HL-60 (cell line): ENCODE results near the gene RPUSD1.

ENCODE experiments used
- DNase-seq, 2 experiments: peaks; one replicate each; pipeline ENCODE4 v3.0.0-alpha.2; 2010 to 2020; ENCODE audit warnings: low read depth in 1 of 2, low spot score in 1 of 2
- H3K27ac ChIP-seq: fragments of 250-450 bp; sonication (Bioruptor Pico); replicated peaks from 2 replicates; pipeline ENCODE4 v1.5.1; 2020; ENCODE audit warnings: mild to moderate bottlenecking, moderate library complexity
- H3K27me3 ChIP-seq: fragments of 250-450 bp; sonication (Bioruptor Pico); 2 replicates; pipeline ENCODE4 v1.5.1; 2021; ENCODE audit warnings: mild to moderate bottlenecking, moderate library complexity; ENCODE audit not compliant: insufficient read depth, poor library complexity, severe bottlenecking
- H3K4me3 ChIP-seq: replicated peaks from 2 replicates; pipeline ENCODE4 v1.5.1; 2011; ENCODE audit warnings: mild to moderate bottlenecking, control low read depth, low read length; ENCODE audit not compliant: insufficient read depth
- GABPA ChIP-seq: IDR thresholded peaks from 2 replicates; pipeline ENCODE4 v1.6.1; 2012; ENCODE audit warnings: low read depth
- POLR2AphosphoS5 ChIP-seq: IDR thresholded peaks from 2 replicates; pipeline ENCODE4 v1.6.1; 2012; ENCODE audit warnings: low read depth
- SPI1 ChIP-seq: IDR thresholded peaks from 2 replicates; pipeline ENCODE4 v1.6.1; 2012; ENCODE audit warnings: low read depth, mild to moderate bottlenecking, borderline replicate concordance
- TF ChIP-seq, protein P1 (sequence below): IDR thresholded peaks from one replicate; pipeline ENCODE4 v1.5.1; 2011; ENCODE audit warnings: low read length, control low read depth, inconsistent platforms; ENCODE audit not compliant: insufficient read depth
- TF ChIP-seq, protein P2 (sequence below): IDR thresholded peaks from 2 replicates; pipeline ENCODE4 v1.6.1; 2012; ENCODE audit warnings: low read depth; ENCODE audit not compliant: insufficient replicate concordance

RPUSD1 gene

DNA sequence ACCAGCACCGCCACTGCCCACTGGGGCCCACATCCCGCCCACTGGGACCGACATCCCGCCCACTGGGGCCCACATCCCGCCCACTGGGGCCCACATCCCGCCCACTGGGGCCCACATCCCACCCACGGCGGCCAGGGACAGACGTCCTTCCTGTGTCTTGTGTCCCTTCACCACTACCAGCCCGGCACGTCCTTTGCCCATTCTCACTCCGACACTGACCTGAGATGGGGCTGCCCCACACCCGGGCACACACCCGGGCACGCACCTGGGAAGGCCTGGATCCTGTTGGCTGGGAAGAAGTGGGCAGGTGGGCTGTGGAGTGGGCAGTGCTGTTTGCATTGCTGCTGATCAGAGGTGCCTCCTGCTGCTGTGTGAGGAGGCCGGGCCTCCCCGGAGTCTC, 40.7 kb upstream of the RPUSD1 start:
- Histone ChIP-seq H3K4me3 (no peak overlapping the region), H3K27ac (no peak overlapping the region), H3K27me3 (peaks cover 19% of the 10 kb centered on the region)
- DNase-seq, result no peak
- TF ChIP-seq GABPA (no peak), SPI1 (no peak), POLR2AphosphoS5 (no peak)
- TF ChIP-seq, protein P1, sequence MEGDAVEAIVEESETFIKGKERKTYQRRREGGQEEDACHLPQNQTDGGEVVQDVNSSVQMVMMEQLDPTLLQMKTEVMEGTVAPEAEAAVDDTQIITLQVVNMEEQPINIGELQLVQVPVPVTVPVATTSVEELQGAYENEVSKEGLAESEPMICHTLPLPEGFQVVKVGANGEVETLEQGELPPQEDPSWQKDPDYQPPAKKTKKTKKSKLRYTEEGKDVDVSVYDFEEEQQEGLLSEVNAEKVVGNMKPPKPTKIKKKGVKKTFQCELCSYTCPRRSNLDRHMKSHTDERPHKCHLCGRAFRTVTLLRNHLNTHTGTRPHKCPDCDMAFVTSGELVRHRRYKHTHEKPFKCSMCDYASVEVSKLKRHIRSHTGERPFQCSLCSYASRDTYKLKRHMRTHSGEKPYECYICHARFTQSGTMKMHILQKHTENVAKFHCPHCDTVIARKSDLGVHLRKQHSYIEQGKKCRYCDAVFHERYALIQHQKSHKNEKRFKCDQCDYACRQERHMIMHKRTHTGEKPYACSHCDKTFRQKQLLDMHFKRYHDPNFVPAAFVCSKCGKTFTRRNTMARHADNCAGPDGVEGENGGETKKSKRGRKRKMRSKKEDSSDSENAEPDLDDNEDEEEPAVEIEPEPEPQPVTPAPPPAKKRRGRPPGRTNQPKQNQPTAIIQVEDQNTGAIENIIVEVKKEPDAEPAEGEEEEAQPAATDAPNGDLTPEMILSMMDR, result no peak
- TF ChIP-seq, protein P2, sequence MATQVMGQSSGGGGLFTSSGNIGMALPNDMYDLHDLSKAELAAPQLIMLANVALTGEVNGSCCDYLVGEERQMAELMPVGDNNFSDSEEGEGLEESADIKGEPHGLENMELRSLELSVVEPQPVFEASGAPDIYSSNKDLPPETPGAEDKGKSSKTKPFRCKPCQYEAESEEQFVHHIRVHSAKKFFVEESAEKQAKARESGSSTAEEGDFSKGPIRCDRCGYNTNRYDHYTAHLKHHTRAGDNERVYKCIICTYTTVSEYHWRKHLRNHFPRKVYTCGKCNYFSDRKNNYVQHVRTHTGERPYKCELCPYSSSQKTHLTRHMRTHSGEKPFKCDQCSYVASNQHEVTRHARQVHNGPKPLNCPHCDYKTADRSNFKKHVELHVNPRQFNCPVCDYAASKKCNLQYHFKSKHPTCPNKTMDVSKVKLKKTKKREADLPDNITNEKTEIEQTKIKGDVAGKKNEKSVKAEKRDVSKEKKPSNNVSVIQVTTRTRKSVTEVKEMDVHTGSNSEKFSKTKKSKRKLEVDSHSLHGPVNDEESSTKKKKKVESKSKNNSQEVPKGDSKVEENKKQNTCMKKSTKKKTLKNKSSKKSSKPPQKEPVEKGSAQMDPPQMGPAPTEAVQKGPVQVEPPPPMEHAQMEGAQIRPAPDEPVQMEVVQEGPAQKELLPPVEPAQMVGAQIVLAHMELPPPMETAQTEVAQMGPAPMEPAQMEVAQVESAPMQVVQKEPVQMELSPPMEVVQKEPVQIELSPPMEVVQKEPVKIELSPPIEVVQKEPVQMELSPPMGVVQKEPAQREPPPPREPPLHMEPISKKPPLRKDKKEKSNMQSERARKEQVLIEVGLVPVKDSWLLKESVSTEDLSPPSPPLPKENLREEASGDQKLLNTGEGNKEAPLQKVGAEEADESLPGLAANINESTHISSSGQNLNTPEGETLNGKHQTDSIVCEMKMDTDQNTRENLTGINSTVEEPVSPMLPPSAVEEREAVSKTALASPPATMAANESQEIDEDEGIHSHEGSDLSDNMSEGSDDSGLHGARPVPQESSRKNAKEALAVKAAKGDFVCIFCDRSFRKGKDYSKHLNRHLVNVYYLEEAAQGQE, result no peak

DNA sequence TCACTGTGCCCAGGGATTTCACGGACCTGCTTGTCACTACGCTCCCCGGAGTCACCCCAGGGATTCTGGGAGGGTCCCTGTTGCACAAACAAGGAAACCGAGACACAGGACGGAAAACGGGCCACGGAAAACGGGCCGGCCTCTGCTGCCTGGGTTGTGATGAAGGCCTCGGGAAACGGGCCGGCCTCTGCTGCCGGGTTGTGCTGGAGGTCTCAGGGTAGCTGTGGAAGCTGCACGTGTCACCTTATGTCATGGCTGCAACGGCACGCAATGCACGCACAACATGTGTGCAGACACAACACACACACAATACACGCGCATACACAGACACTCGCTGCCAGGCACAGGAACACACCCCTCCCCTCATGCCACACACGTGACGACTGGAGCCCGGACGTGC, 39.3 kb upstream of the RPUSD1 start:
- no peak for DNase-seq
- TF ChIP-seq POLR2AphosphoS5 (no peak), GABPA (no peak), SPI1 (no peak)
- TF ChIP-seq, protein P1, result no peak
- TF ChIP-seq, protein P2, result no peak
- H3K27ac ChIP-seq, result no peak overlapping the region
- no peak overlapping the region for H3K4me3 ChIP-seq
- peaks cover 19% of the 10 kb centered on the region for H3K27me3 ChIP-seq

DNA sequence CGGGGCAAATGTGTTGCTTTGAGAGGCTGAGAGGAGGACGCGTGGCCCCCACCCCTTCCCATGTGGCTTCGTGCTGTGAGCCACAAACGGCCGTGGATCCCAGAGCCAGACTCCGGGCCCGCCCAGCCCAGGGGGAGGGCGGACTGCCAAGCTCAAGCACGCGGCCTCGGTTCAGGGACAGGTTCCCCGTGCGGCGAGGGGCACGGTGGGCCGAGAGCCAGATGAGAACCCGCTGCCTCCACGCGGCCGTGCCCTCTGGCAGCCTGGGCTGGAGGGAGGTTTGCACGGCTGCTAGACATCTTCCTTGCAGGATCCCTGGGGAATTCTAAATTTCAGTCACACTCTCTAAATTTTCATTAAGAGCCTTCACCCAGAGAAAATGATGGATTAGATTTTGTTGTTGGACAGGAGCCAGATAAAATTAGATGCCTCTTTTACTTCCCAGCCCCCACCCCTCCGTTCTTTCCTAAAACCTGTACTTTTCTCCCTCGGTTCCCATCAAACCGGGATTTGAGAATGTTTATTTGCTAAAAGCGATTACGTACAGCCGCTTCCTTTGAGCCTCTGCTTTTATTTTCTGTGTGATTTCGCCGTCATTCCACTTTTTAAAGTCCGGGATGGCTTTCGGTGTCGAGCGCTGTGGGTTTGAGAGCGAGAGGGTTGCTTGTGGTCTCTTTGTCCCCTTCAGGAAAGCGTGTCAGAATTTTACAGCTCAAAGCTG, 37.3 kb upstream of the RPUSD1 start:
- Histone ChIP-seq H3K27ac (no peak overlapping the region), H3K27me3 (peaks cover 7% of the 10 kb centered on the region), H3K4me3 (no peak overlapping the region)
- TF ChIP-seq, protein P2, result no peak
- TF ChIP-seq SPI1 (no peak), GABPA (no peak), POLR2AphosphoS5 (no peak)
- TF ChIP-seq, protein P1, result no peak
- DNase-seq, result no peak
